H1 (cell line): ENCODE data around the gene MPZL3. TPM values are rescaled to one million over a fixed set of nuclear protein-coding genes. Genes with fewer than 3 reads are reported as not detected.

ENCODE experiments used
- CTCF ChIA-PET: fragments of 300-600 bp; sonication (Branson Sonifier 250); formaldehyde crosslinking; loops from one replicate; lab custom pipeline; 2021; ENCODE audit not compliant: partially characterized antibody; lab: Charles Lee
- POLR2A ChIA-PET: fragments of 300-600 bp; sonication (Branson Sonifier 250); formaldehyde crosslinking; loops from one replicate; lab custom pipeline; 2021; ENCODE audit warnings: inconsistent platforms; ENCODE audit not compliant: partially characterized antibody; lab: Charles Lee
- DNase-seq, 2 experiments: peaks; one replicate each; pipeline versions ENCODE4 v3.0.0 to v3.0.0-alpha.2; 2010 to 2022; ENCODE audit warnings: low spot score in 2 of 2, low read depth in 1 of 2, mixed read lengths in 1 of 2
- FAIRE-seq: peaks from 2 replicates; lab custom pipeline; 2011; peaks lifted over from hg19 to GRCh38; lab: Jason Lieb, UNC
- H2AFZ ChIP-seq: 2 replicates; pipeline ENCODE4 v1.8.1; 2012; ENCODE audit warnings: low read length, inconsistent platforms
- H2AK5ac ChIP-seq: 2 replicates; pipeline ENCODE4 v1.6.1; 2013; ENCODE audit warnings: low read depth, low read length
- H2BK120ac ChIP-seq: replicated peaks from 2 replicates; pipeline ENCODE3; 2013; ENCODE audit warnings: low read depth, low read length, inconsistent platforms
- H2BK12ac ChIP-seq: 2 replicates; pipeline ENCODE4 v1.6.1; 2013; ENCODE audit warnings: low read depth, low read length
- H2BK15ac ChIP-seq: 2 replicates; pipeline ENCODE4 v1.6.1; 2013; ENCODE audit warnings: low read length
- H2BK20ac ChIP-seq: 2 replicates; pipeline ENCODE4 v1.6.1; 2013; ENCODE audit warnings: low read length
- H2BK5ac ChIP-seq: 2 replicates; pipeline ENCODE4 v1.6.1; 2013; ENCODE audit warnings: low read depth, low read length
- H3K14ac ChIP-seq: 2 replicates; pipeline ENCODE4 v1.6.1; 2013; ENCODE audit warnings: inconsistent platforms; ENCODE audit not compliant: insufficient read length
- H3K18ac ChIP-seq: 2 replicates; pipeline ENCODE4 v1.6.1; 2013; ENCODE audit warnings: low read length; ENCODE audit errors: extremely low read depth
- H3K23ac ChIP-seq: 2 replicates; pipeline ENCODE4 v1.6.1; 2013; ENCODE audit warnings: inconsistent platforms; ENCODE audit not compliant: insufficient read length
- H3K23me2 ChIP-seq: 2 replicates; pipeline ENCODE4 v1.6.1; 2013; ENCODE audit warnings: low read depth, low read length
- H3K27ac ChIP-seq: 2 replicates; pipeline ENCODE4 v1.6.1; 2011; ENCODE audit warnings: low read depth, low read length, inconsistent platforms
- H3K27me3 ChIP-seq, 4 experiments: replicated peaks in 1 of 4; 1 replicate in 1 of 4; 2 replicates in 3 of 4; pipeline versions ENCODE4 v1.6.1 to v1.8.1; 2011 to 2013; ENCODE audit warnings: low read length in 3 of 4, mild to moderate bottlenecking in 3 of 4, inconsistent platforms in 2 of 4, mixed read lengths in 2 of 4, moderate library complexity in 1 of 4; ENCODE audit not compliant: control insufficient read depth in 3 of 4, insufficient read depth in 3 of 4; ENCODE audit errors: extremely low read depth in 1 of 4
- H3K36me3 ChIP-seq, 4 experiments: 2 replicates each; pipeline versions ENCODE4 v1.6.1 to v1.8.1; 2011 to 2013; ENCODE audit warnings: mild to moderate bottlenecking in 4 of 4, low read length in 3 of 4, moderate library complexity in 2 of 4, control low read depth in 1 of 4, inconsistent platforms in 1 of 4; ENCODE audit not compliant: insufficient read depth in 4 of 4, control insufficient read depth in 2 of 4
- H3K4ac ChIP-seq: replicated peaks from 2 replicates; pipeline ENCODE3; 2013; ENCODE audit warnings: low read length, low read depth, mixed read lengths, inconsistent platforms; ENCODE audit not compliant: insufficient read length
- H3K4me1 ChIP-seq, 4 experiments: replicated peaks in 1 of 4; 1 replicate in 1 of 4; 2 replicates in 3 of 4; pipeline versions ENCODE4 v1.6.1 to v1.8.1; 2011 to 2013; ENCODE audit warnings: low read length in 3 of 4, inconsistent platforms in 2 of 4, mixed read lengths in 1 of 4; ENCODE audit not compliant: insufficient read depth in 4 of 4, control insufficient read depth in 3 of 4
- H3K4me2 ChIP-seq, 2 experiments: 2 replicates each; pipeline versions ENCODE4 v1.6.1 to v1.8.1; 2011 to 2013; ENCODE audit warnings: low read depth in 2 of 2, low read length in 2 of 2, control low read depth in 1 of 2, inconsistent platforms in 1 of 2, mild to moderate bottlenecking in 1 of 2; ENCODE audit not compliant: insufficient read depth in 1 of 2
- H3K4me3 ChIP-seq, 4 experiments: fragments of 200-600, 300-600 bp in 1 of 4; sonication (generic), shearing (Covaris generic), sonication (Bioruptor Twin) in 1 of 4; 2 replicates each; pipeline versions ENCODE4 v1.5.1 to v1.8.1; 2011 to 2016; ENCODE audit warnings: low read length in 4 of 4, low read depth in 3 of 4, control low read depth in 2 of 4, inconsistent platforms in 2 of 4, mild to moderate bottlenecking in 2 of 4, mixed read lengths in 1 of 4, moderate library complexity in 1 of 4; ENCODE audit not compliant: insufficient read depth in 2 of 4; ENCODE audit errors: extremely low read depth in 1 of 4
- H3K56ac ChIP-seq: replicated peaks from 2 replicates; pipeline ENCODE3; 2013; ENCODE audit warnings: low read depth, mild to moderate bottlenecking, mixed read lengths, low read length, inconsistent platforms; ENCODE audit not compliant: insufficient read length
- H3K79me1 ChIP-seq: 2 replicates; pipeline ENCODE4 v1.6.1; 2013; ENCODE audit warnings: low read depth, low read length, control low read depth
- H3K79me2 ChIP-seq, 2 experiments: 2 replicates each; pipeline versions ENCODE4 v1.6.1 to v1.8.1; 2012 to 2013; ENCODE audit warnings: low read length in 2 of 2, mild to moderate bottlenecking in 2 of 2, inconsistent platforms in 1 of 2; ENCODE audit not compliant: insufficient read depth in 2 of 2, control insufficient read depth in 1 of 2
- H3K9ac ChIP-seq, 4 experiments: replicated peaks in 1 of 4; 1 replicate in 1 of 4; 2 replicates in 3 of 4; pipeline versions ENCODE4 v1.6.1 to v1.8.1; 2011 to 2013; ENCODE audit warnings: low read depth in 3 of 4, low read length in 3 of 4, control low read depth in 2 of 4, mild to moderate bottlenecking in 2 of 4, moderate library complexity in 2 of 4, inconsistent platforms in 1 of 4; ENCODE audit errors: extremely low read depth in 1 of 4
- H3K9me3 ChIP-seq, 2 experiments: 2 replicates each; pipeline versions ENCODE4 v1.6.1 to v1.8.1; 2012 to 2013; ENCODE audit warnings: mild to moderate bottlenecking in 2 of 2, moderate library complexity in 2 of 2, control low read depth in 1 of 2, inconsistent platforms in 1 of 2, low read depth in 1 of 2, low read length in 1 of 2, mixed read lengths in 1 of 2; ENCODE audit not compliant: insufficient read depth in 2 of 2
- H4K20me1 ChIP-seq, 2 experiments: replicated peaks in 1 of 2; 2 replicates each; pipeline versions ENCODE3 to v1.8.1; 2011 to 2013; ENCODE audit warnings: inconsistent platforms in 2 of 2, low read length in 2 of 2, mild to moderate bottlenecking in 1 of 2; ENCODE audit not compliant: insufficient read depth in 2 of 2, control insufficient read depth in 1 of 2
- H4K5ac ChIP-seq: 2 replicates; pipeline ENCODE4 v1.6.1; 2013; ENCODE audit warnings: low read length, low read depth, mixed read lengths, inconsistent platforms; ENCODE audit not compliant: insufficient read length
- H4K8ac ChIP-seq: 2 replicates; pipeline ENCODE4 v1.8.0; 2013; ENCODE audit warnings: mild to moderate bottlenecking, moderate library complexity, low read length, inconsistent platforms; ENCODE audit not compliant: insufficient read depth; ENCODE audit errors: extremely low read depth
- H4K91ac ChIP-seq: replicated peaks from 2 replicates; pipeline ENCODE3; 2013; ENCODE audit warnings: low read length, mixed read lengths, inconsistent platforms; ENCODE audit not compliant: insufficient read length
- BACH1 ChIP-seq: IDR thresholded peaks from 2 replicates; pipeline ENCODE4 v1.6.1; 2012; ENCODE audit warnings: low read length, improper control_type of control experiment
- BCL11A ChIP-seq, 2 experiments: IDR thresholded peaks; one replicate each; pipeline ENCODE4 v1.6.1; 2011; ENCODE audit warnings: low read depth in 2 of 2, low read length in 2 of 2, mild to moderate bottlenecking in 2 of 2
- CBX5 ChIP-seq: fragments of 300-800, 300-1000 bp; sonication (generic); IDR thresholded peaks from 2 replicates; pipeline ENCODE4 v1.7.1; 2016; ENCODE audit warnings: antibody characterized with exemption, low read length, low read depth
- CHD1 ChIP-seq: IDR thresholded peaks from 2 replicates; pipeline ENCODE4 v1.6.1; 2012; ENCODE audit warnings: low read depth, low read length, improper control_type of control experiment
- GABPA ChIP-seq: IDR thresholded peaks from 2 replicates; pipeline ENCODE4 v1.6.1; 2011; ENCODE audit warnings: mild to moderate bottlenecking, low read length, moderate library complexity, borderline replicate concordance; ENCODE audit not compliant: insufficient read depth
- GTF2F1 ChIP-seq: IDR thresholded peaks from 2 replicates; pipeline ENCODE4 v1.6.1; 2012; ENCODE audit warnings: low read depth, low read length, improper control_type of control experiment, borderline replicate concordance
- HDAC6 ChIP-seq: IDR thresholded peaks from one replicate; pipeline ENCODE4 v1.7.1; 2012; ENCODE audit warnings: low read depth, mild to moderate bottlenecking, inconsistent platforms, low read length, moderate library complexity
- POU5F1 ChIP-seq: IDR thresholded peaks from 2 replicates; pipeline ENCODE4 v1.6.1; 2011; ENCODE audit warnings: low read depth, mild to moderate bottlenecking, low read length, moderate library complexity
- RXRA ChIP-seq: IDR thresholded peaks from 2 replicates; pipeline ENCODE4 v1.6.1; 2011; ENCODE audit warnings: low read depth, mild to moderate bottlenecking, low read length, moderate library complexity; ENCODE audit not compliant: insufficient read depth
- SIN3A ChIP-seq, 2 experiments: IDR thresholded peaks in 1 of 2; conservative IDR thresholded peaks in 1 of 2; 2 replicates each; pipeline ENCODE4 v1.6.1; 2011 to 2012; ENCODE audit warnings: low read length in 2 of 2, improper control_type of control experiment in 1 of 2, low read depth in 1 of 2, mild to moderate bottlenecking in 1 of 2
- SIX5 ChIP-seq: IDR thresholded peaks from 2 replicates; pipeline ENCODE4 v1.6.1; 2011; ENCODE audit warnings: mild to moderate bottlenecking, low read depth, low read length
- SP1 ChIP-seq: IDR thresholded peaks from 2 replicates; pipeline ENCODE4 v1.6.1; 2011; ENCODE audit warnings: low read depth, low read length
- SP2 ChIP-seq: IDR thresholded peaks from 2 replicates; pipeline ENCODE4 v1.6.1; 2012; ENCODE audit warnings: mild to moderate bottlenecking, low read length, inconsistent platforms
- SP4 ChIP-seq: IDR thresholded peaks from 2 replicates; pipeline ENCODE4 v1.6.1; 2012; ENCODE audit warnings: low read length, inconsistent platforms
- TAF1 ChIP-seq: IDR thresholded peaks from 2 replicates; pipeline ENCODE4 v1.6.1; 2011; ENCODE audit warnings: mild to moderate bottlenecking, low read depth, low read length
- TBP ChIP-seq: IDR thresholded peaks from 2 replicates; pipeline ENCODE4 v1.6.1; 2011; ENCODE audit warnings: low read depth, low read length, improper control_type of control experiment
- YY1 ChIP-seq: IDR thresholded peaks from 2 replicates; pipeline ENCODE4 v1.6.1; 2011; ENCODE audit warnings: low read depth, mild to moderate bottlenecking, low read length
- WGBS, 2 experiments: shearing (Covaris generic) in 1 of 2; methylation state at CpG; one replicate each; pipeline versions ENCODE4 v1.1.6 to v1.1.7; 2013 to 2015; ENCODE audit warnings: low lambda C conversion rate in 2 of 2, mixed read lengths in 2 of 2, inconsistent platforms in 1 of 2, low coverage in 1 of 2, missing lambda C conversion rate in 1 of 2; ENCODE audit not compliant: insufficient replicate concordance in 2 of 2, insufficient coverage in 1 of 2, insufficient read length in 1 of 2; ENCODE audit errors: extremely low coverage in 1 of 2, missing lambda C conversion rate in 1 of 2; 5-methylcytosine and 5-hydroxymethylcytosine counted together
- polyA plus RNA-seq, 7 experiments: library from polyadenylated mRNA; depleted of rRNA in 3 of 7; stranded (reverse) in 5 of 7; unstranded in 2 of 7; fragments of >200 nt in 5 of 7; fragments of 200-250 nt in 2 of 7; gene quantifications; 1 replicate in 5 of 7; 2 replicates in 1 of 7; 4 replicates in 1 of 7; pipeline versions ENCODE4 v1.2.1 to v1.2.3, GENCODE V29; 2011 to 2013; ENCODE audit warnings: missing spikeins in 2 of 7, mixed read lengths in 2 of 7
- total RNA-seq: library from RNA; stranded (reverse); fragmentation: NEBNext Ultra II Directional; extraction: Animal tissue kit (Norgen Biotek cat#: 25700); gene quantifications from 2 replicates; pipeline ENCODE4 v1.2.1, GENCODE V29; 2021

Gene MPZL3
- total and polyA plus RNA-seq, 2 of the 8 experiments (the other 6 are each of a cell fraction or from before 2014, with no cell fraction given): 1.1 to 3.9 TPM

DNA sequence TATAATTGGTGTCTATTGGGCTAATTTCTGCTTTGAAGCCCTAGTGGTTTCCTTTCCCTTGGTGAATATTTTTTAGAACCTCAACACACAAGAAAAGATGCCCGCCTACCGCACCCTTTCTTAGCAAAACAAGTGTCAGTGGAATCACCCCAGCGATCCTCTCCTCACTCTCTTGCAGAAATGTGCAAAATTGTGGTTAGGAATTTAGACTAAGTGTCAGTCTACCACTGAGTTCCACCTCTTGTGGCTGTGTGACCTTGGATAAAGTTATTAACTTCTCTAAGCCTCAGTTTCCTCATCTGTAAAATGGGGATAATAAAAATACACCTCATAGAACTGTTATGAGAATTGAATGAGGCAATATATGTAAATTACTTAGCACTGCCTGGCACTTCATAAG is 22.1 kb downstream of the MPZL3 start:
- FAIRE-seq: no peak
- TF ChIP-seq BCL11A (IDR thresholded peaks at IDR 0.05; ENCODE audit: low read depth in 2 of 2, low read length in 2 of 2) (no peak), SP1 (no peak), HDAC6 (no peak), GABPA (no peak), TAF1 (no peak), YY1 (no peak), CBX5 (no peak), SP4 (no peak), SIN3A (conservative IDR thresholded peaks at IDR 0.05 in 1 of 2, IDR thresholded peaks at IDR 0.05 in 1 of 2; ENCODE audit: low read depth in 1 of 2, low read length in 2 of 2) (no peak), SIX5 (no peak), TBP (no peak), GTF2F1 (no peak), POU5F1 (no peak), SP2 (no peak), BACH1 (no peak), CHD1 (no peak), RXRA (no peak)

More for the DNA sequence above, 22.1 kb downstream of the MPZL3 start:
- Histone ChIP-seq H3K79me1 (no peaks in the 10 kb centered on the region), H2BK15ac (no peak overlapping the region), H2BK120ac (no peak overlapping the region), H3K23me2 (no peaks in the 10 kb centered on the region), H3K27me3 (no peaks in the 10 kb centered on the region; a peak in 1 of 7 replicates), H3K18ac (no peak overlapping the region), H2AK5ac (no peak overlapping the region), H2AFZ (no peak overlapping the region), H3K27ac (no peak overlapping the region), H2BK5ac (no peak overlapping the region), H3K23ac (no peak overlapping the region), H4K91ac (no peak overlapping the region), H3K9me3 (no peaks in the 10 kb centered on the region), H3K56ac (no peak overlapping the region), H4K20me1 (no peaks in the 10 kb centered on the region), H3K14ac (no peak overlapping the region), H3K36me3 (no peaks in the 10 kb centered on the region; a peak in 1 of 8 replicates), H4K5ac (no peak overlapping the region), H2BK20ac (no peak overlapping the region), H3K4ac (no peak overlapping the region), H2BK12ac (no peak overlapping the region), H3K9ac (no peak overlapping the region), H3K4me2 (no peak overlapping the region), H3K4me3 (no peak overlapping the region), H3K79me2 (no peaks in the 10 kb centered on the region), H4K8ac (no peak overlapping the region), H3K4me1 (no peaks in the 10 kb centered on the region)
- no peak for DNase-seq
- CTCF ChIA-PET: interaction anchor here (0.8 to 1.6 kb wide), 4 partner anchors 16 to 108 kb away, joined by 3 to 6 read pairs (median 4); no protein-coding TSS in a partner anchor
- WGBS, 2 experiments: 82% methylated on average over 3 of the region's 3 CpGs; no CpG with 5 or more reads in 1 of the 2 experiments
- POLR2A ChIA-PET: no interaction called here
